Stomach (tissue), 4 donors: Measurements from ENCODE around the gene HSD3B1.
"Not testable (repeated sequence)": the region's sequence is repeated elsewhere in the genome, so short reads cannot be mapped to it uniquely, and the experiment has no call there.

Experiments used
- CTCF ChIP-seq, 7 experiments: fragments of 450-650 bp in 4 of 7; fragments of 200-600 bp in 3 of 7; sonication (generic) in 3 of 7; IDR thresholded peaks; one replicate each; pipeline ENCODE4 v1.5.1; 2016 to 2019; ENCODE audit warnings: antibody characterized with exemption in 7 of 7, control low read depth in 2 of 7, mild to moderate bottlenecking in 1 of 7
- POLR2A ChIP-seq, 4 donors: fragments of 450-650 bp; IDR thresholded peaks; one replicate each; pipeline ENCODE4 v1.6.1; 2016; ENCODE audit warnings: antibody characterized with exemption in 4 of 4, control low read depth in 2 of 4, mild to moderate bottlenecking in 1 of 4, moderate library complexity in 1 of 4

GRCh38 chr1:119517667-119518066 is 10.7 kb downstream of the HSD3B1 start:
- not testable (repeated sequence) for TF ChIP-seq CTCF, POLR2A (IDR thresholded peaks at IDR 0.05)
